GM23248 (cell line): ENCODE data around the gene TMEM59L. TPM values are rescaled to one million over a fixed set of nuclear protein-coding genes. Genes with fewer than 3 reads are reported as not detected.

ENCODE experiments used
- DNase-seq: peaks from one replicate; pipeline ENCODE4 v3.0.0-alpha.2; 2015
- H2AFZ ChIP-seq: fragments of 200-600 bp; sonication (generic); 2 replicates; pipeline ENCODE4 v1.6.1; 2016; ENCODE audit warnings: antibody characterized with exemption
- H3F3A ChIP-seq: fragments of 200-600 bp; sonication (generic); 2 replicates; pipeline ENCODE4 v1.6.1; 2016; ENCODE audit warnings: mild to moderate bottlenecking, antibody characterized with exemption, mixed run types; ENCODE audit not compliant: insufficient read depth
- H3K27ac ChIP-seq: fragments of 200-600 bp; sonication (generic); 2 replicates; pipeline ENCODE4 v1.5.1; 2016; ENCODE audit warnings: mild to moderate bottlenecking
- H3K27me3 ChIP-seq: fragments of 200-600 bp; sonication (generic); replicated peaks from 2 replicates; pipeline ENCODE4 v1.6.1; 2016; ENCODE audit warnings: mild to moderate bottlenecking; ENCODE audit not compliant: insufficient read depth
- H3K36me3 ChIP-seq: fragments of 200-600 bp; sonication (generic); 2 replicates; pipeline ENCODE4 v1.6.1; 2016; ENCODE audit warnings: low read depth, mild to moderate bottlenecking
- H3K4me1 ChIP-seq: fragments of 200-600 bp; sonication (generic); 2 replicates; pipeline ENCODE4 v1.6.1; 2016; ENCODE audit warnings: mild to moderate bottlenecking; ENCODE audit not compliant: insufficient read depth
- H3K4me2 ChIP-seq: fragments of 200-600 bp; sonication (generic); one replicate; pipeline ENCODE4 v1.6.1; 2016; ENCODE audit warnings: mild to moderate bottlenecking; ENCODE audit not compliant: unreplicated experiment
- H3K4me3 ChIP-seq: fragments of 200-600 bp; sonication (generic); 2 replicates; pipeline ENCODE4 v1.5.1; 2016; ENCODE audit warnings: mild to moderate bottlenecking
- H3K79me2 ChIP-seq: fragments of 200-600 bp; sonication (generic); 2 replicates; pipeline ENCODE4 v1.6.1; 2016; ENCODE audit warnings: mild to moderate bottlenecking; ENCODE audit not compliant: insufficient read depth
- H3K9ac ChIP-seq: fragments of 200-600 bp; sonication (generic); 2 replicates; pipeline ENCODE4 v1.6.1; 2016; ENCODE audit warnings: mild to moderate bottlenecking
- H3K9me2 ChIP-seq: fragments of 200-600 bp; sonication (generic); 2 replicates; pipeline ENCODE4 v1.6.1; 2016; ENCODE audit warnings: mixed run types, mild to moderate bottlenecking, moderate library complexity; ENCODE audit not compliant: insufficient read depth
- H3K9me3 ChIP-seq: fragments of 200-600 bp; sonication (generic); one replicate; pipeline ENCODE4 v1.6.1; 2017; ENCODE audit warnings: low read depth
- H4K20me1 ChIP-seq: fragments of 200-600 bp; sonication (generic); 2 replicates; pipeline ENCODE4 v1.6.0; 2016; ENCODE audit not compliant: insufficient read depth
- EZH2 ChIP-seq: fragments of 200-600 bp; sonication (generic); IDR thresholded peaks from 2 replicates; pipeline ENCODE4 v1.6.1; 2018; ENCODE audit warnings: antibody characterized with exemption, mild to moderate bottlenecking; ENCODE audit not compliant: insufficient read depth, poor library complexity, severe bottlenecking
- EZH2phosphoT487 ChIP-seq: fragments of 200-600 bp; sonication (generic); IDR thresholded peaks from 2 replicates; pipeline ENCODE4 v1.6.1; 2018; ENCODE audit warnings: antibody characterized with exemption, moderate library complexity, mild to moderate bottlenecking, low read depth; ENCODE audit not compliant: insufficient read depth
- WGBS, 2 experiments: methylation state at CpG; one replicate each; pipeline ENCODE4 v1.1.6; 2015 to 2017; ENCODE audit warnings: low lambda C conversion rate in 2 of 2, low coverage in 1 of 2; ENCODE audit errors: missing lambda C conversion rate in 2 of 2; 5-methylcytosine and 5-hydroxymethylcytosine counted together
- in situ Hi-C: fragments of 300-500 bp; cut with MboI; formaldehyde crosslinking; loops from 2 replicates; pipeline ENCODE4 v1.15.0; 2020
- polyA plus RNA-seq: library from polyadenylated mRNA; unstranded; fragments of >200 nt; fragmentation: Nextera tagmentation; extraction: Ambion mirVana; gene quantifications from 2 replicates; pipeline ENCODE4 v1.2.1, GENCODE V29; 2016
- total RNA-seq: library from RNA; depleted of rRNA; stranded (reverse); fragments of >200 nt; shearing (Covaris generic); gene quantifications from 2 replicates; pipeline ENCODE4 v1.2.3, GENCODE V29; 2014

Gene TMEM59L
- total and polyA plus RNA-seq, 2 experiments from 2014 or later: 0.97 to 2.1 TPM

DNA sequence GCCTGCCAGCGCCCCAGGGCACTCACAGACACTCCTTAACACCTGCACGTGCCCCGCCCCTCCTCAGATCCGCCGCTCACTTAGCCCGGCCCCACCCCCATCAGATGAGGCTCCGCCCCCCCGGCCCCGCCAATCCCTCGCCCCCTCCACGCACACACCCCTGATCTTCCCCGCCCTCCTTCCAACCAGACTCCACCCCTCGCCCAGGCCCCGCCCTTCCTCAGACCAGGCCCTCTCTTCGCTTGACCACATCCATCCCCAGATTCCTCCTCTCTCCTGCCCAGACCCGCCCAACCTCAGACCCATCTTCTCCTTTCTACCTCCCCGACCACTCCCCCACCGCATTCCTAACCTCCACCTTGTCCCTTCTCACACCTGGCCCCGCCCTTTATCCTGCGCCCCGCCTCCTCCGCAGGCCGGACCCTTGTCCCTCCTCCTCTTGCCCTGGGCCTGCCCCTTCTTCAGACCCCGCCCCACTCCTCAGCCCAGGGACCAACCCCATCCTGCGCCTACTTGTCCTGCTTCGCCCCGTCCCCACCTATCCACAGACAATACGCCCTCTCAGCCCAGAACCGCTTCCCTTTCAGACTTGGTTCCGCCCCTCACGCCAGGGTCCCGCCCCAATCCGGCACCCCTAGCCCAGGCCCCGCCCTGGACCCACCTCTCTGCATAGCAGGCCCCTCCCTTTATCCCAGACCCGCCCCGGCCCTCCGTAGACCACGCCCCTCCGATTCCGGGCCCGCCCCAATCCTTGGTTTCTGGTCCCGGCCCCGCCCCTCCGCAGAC is 23.7 kb downstream of the TMEM59L start:
- Histone ChIP-seq H3K9ac (no peak overlapping the region), H3K79me2 (no peaks in the 10 kb centered on the region), H3K36me3 (no peaks in the 10 kb centered on the region), H4K20me1 (no peaks in the 10 kb centered on the region), H3K9me3 (no peaks in the 10 kb centered on the region), H3K27me3 (no peaks in the 10 kb centered on the region), H3K4me3 (peak overlapping the region; percentile 76), H3K4me2 (peak overlapping the region; percentile 24), H3K9me2 (no peaks in the 10 kb centered on the region), H2AFZ (peak overlapping the region; percentile 84), H3K4me1 (no peaks in the 10 kb centered on the region), H3K27ac (no peak overlapping the region), H3F3A (no peaks in the 10 kb centered on the region)
- WGBS, 2 experiments: 5 to 6% methylated on average over 19 to 44 of the region's 44 CpGs
- in situ Hi-C loops: no loop called here
- no peak for TF ChIP-seq EZH2phosphoT487
- no peak for TF ChIP-seq EZH2
- DNase-seq: peak; percentile 95

DNA sequence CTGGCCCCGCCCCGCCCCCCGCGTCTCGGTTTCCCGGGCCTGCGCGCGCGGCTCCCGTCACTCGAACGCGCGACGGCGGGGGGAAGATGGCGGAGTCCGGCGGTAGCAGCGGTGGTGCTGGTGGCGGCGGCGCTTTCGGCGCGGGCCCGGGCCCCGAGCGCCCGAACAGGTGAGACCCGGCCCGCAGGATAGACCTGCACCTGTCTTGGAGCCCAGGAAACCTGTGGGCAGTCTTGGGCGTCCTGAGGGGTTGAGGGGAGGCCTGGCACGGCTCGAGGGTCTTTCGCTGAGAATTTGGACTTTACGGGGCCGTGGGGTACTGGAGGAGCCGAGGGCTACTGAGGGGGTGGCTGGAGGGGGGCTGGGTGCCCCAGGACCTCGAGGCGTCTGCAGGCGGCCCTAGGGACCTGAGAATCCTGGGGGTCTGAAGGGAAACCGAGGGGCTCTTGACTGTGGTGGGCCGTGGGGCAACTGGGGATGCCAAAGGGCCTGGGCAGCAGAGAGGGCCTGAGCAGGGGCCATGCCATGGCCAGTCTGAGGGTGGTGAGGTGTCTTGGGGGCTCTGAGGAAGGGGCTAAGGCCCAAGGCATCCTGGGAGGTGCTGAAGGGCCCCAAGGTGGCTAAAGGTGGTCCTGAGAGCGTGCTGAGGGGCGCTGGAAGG is 24.4 kb downstream of the TMEM59L start, which contains the start of gene KLHL26:
KLHL26 (plus strand) TSS at position 60 of the 661 bp plus-strand sequence; CDS start at position 87, 27 bp downstream.
- H3F3A ChIP-seq: no peaks in the 10 kb centered on the region
- no peaks in the 10 kb centered on the region for H3K9me3 ChIP-seq
- TF ChIP-seq EZH2 (no peak), EZH2phosphoT487 (no peak)
- DNase-seq: no peak
- H3K36me3 ChIP-seq: no peaks in the 10 kb centered on the region
- H3K4me2 ChIP-seq: peak within 1 kb of the TSS; percentile 63
- in situ Hi-C loops: no loop called here
- no peaks in the 10 kb centered on the region for H4K20me1 ChIP-seq
- WGBS, 2 experiments: 9% methylated on average over 45 to 47 of the region's 47 CpGs
- H3K4me3 ChIP-seq: peak within 1 kb of the TSS; percentile 76
- H3K27me3 ChIP-seq: no peaks in the 10 kb centered on the region
- no peaks in the 10 kb centered on the region for H3K9me2 ChIP-seq
- H3K27ac ChIP-seq: no peak within 1 kb of the TSS
- no peaks in the 10 kb centered on the region for H3K4me1 ChIP-seq
- peak within 1 kb of the TSS; percentile 83 for H3K9ac ChIP-seq
- H2AFZ ChIP-seq: peak within 1 kb of the TSS; percentile 84
- H3K79me2 ChIP-seq: no peaks in the 10 kb centered on the region

- TF ChIP-seq EZH2 (no peak), EZH2phosphoT487 (no peak)
- in situ Hi-C loops: no loop called here
- H3K36me3 ChIP-seq: no peaks in the 10 kb centered on the region
- no peak for DNase-seq
- H2AFZ ChIP-seq: no peak overlapping the region
- peak overlapping the region; percentile 76 for H3K4me3 ChIP-seq
- H3K4me2 ChIP-seq: no peak overlapping the region
- H3K9ac ChIP-seq: peak overlapping the region; percentile 83; the same call in 1 of the 2 replicates
- H3K9me2 ChIP-seq: no peaks in the 10 kb centered on the region
- no peaks in the 10 kb centered on the region for H3F3A ChIP-seq
- no peak overlapping the region for H3K27ac ChIP-seq
- no peaks in the 10 kb centered on the region for H4K20me1 ChIP-seq
- no peaks in the 10 kb centered on the region for H3K79me2 ChIP-seq
- no peaks in the 10 kb centered on the region for H3K27me3 ChIP-seq
- no peaks in the 10 kb centered on the region for H3K9me3 ChIP-seq
- WGBS, 2 experiments: 40 to 49% methylated on average over 3 of the region's 3 CpGs
- no peaks in the 10 kb centered on the region for H3K4me1 ChIP-seq
Observed at GRCh38 chr19:18637673-18638630, 25.3 kb downstream of the TMEM59L start.

- H3K79me2 ChIP-seq: no peaks in the 10 kb centered on the region
- H4K20me1 ChIP-seq: no peaks in the 10 kb centered on the region
- H3K4me2 ChIP-seq: no peak overlapping the region
- H3K9me2 ChIP-seq: no peaks in the 10 kb centered on the region
- no peak for DNase-seq
- TF ChIP-seq EZH2phosphoT487 (no peak), EZH2 (no peak)
- no peaks in the 10 kb centered on the region for H3K9me3 ChIP-seq
- no peaks in the 10 kb centered on the region for H3K4me1 ChIP-seq
- no peaks in the 10 kb centered on the region for H3F3A ChIP-seq
- in situ Hi-C loops: no loop called here
- H3K4me3 ChIP-seq: no peak overlapping the region
- 56 to 57% methylated on average over 8 of the region's 8 CpGs for WGBS, 2 experiments
- no peak overlapping the region for H3K27ac ChIP-seq
- no peaks in the 10 kb centered on the region for H3K36me3 ChIP-seq
- H3K9ac ChIP-seq: no peak overlapping the region
- H2AFZ ChIP-seq: no peak overlapping the region
- H3K27me3 ChIP-seq: no peaks in the 10 kb centered on the region
Observed at GRCh38 chr19:18639706-18640243, 27.1 kb downstream of the TMEM59L start.
